Osteocyte (in vitro differentiated cells): ENCODE measurements around the gene PLD6. TPM values are rescaled to one million over a fixed set of nuclear protein-coding genes. Genes with fewer than 3 reads are reported as not detected.

Experiments used
- DNase-seq: peaks from one replicate; pipeline ENCODE4 v3.0.0; 2021; ENCODE audit warnings: mixed read lengths; ENCODE audit not compliant: unreplicated experiment; ENCODE audit errors: extremely low spot score
- H3K27ac Mint-ChIP-seq: one replicate; pipeline ENCODE4 v1.8.0; 2021; ENCODE audit warnings: mild to moderate bottlenecking, mixed read lengths; ENCODE audit not compliant: unreplicated experiment
- H3K27me3 Mint-ChIP-seq: one replicate; pipeline ENCODE4 v1.8.0; 2021; ENCODE audit warnings: mixed read lengths; ENCODE audit not compliant: unreplicated experiment
- H3K36me3 Mint-ChIP-seq: one replicate; pipeline ENCODE4 v1.8.0; 2021; ENCODE audit warnings: mixed read lengths; ENCODE audit not compliant: unreplicated experiment
- H3K4me1 Mint-ChIP-seq: one replicate; pipeline ENCODE4 v1.8.0; 2021; ENCODE audit warnings: mixed read lengths; ENCODE audit not compliant: unreplicated experiment
- H3K4me3 Mint-ChIP-seq: one replicate; pipeline ENCODE4 v1.8.0; 2021; ENCODE audit warnings: mild to moderate bottlenecking, moderate library complexity, mixed read lengths; ENCODE audit not compliant: unreplicated experiment
- H3K9me3 Mint-ChIP-seq: one replicate; pipeline ENCODE4 v1.8.0; 2021; ENCODE audit warnings: mixed read lengths; ENCODE audit not compliant: unreplicated experiment
- CTCF ChIP-seq: fragments of 200-600 bp; sonication (generic); IDR thresholded peaks from 2 replicates; pipeline ENCODE4 v1.5.0; 2021; ENCODE audit warnings: antibody characterized with exemption, mild to moderate bottlenecking, moderate library complexity
- total RNA-seq: library from RNA; stranded (reverse); gene quantifications from 2 replicates; pipeline ENCODE4 v1.2.1, GENCODE V29; 2021

The PLD6 gene
- total RNA-seq, 1 donor from 2014 or later = 0.81 TPM

- DNase-seq = no peak
- Mint-ChIP-seq H3K36me3 (peaks cover 50% of the 10 kb centered on the region), H3K4me1 (no peaks in the 10 kb centered on the region), H3K4me3 (no peak overlapping the region), H3K27ac (no peak overlapping the region), H3K9me3 (no peaks in the 10 kb centered on the region), H3K27me3 (no peaks in the 10 kb centered on the region)
- TF ChIP-seq CTCF = no peak
These were observed 8.7 kb upstream of the PLD6 start for GRCh38 chr17:17214646-17215436.

GRCh38 chr17:17213775-17214174, 7.6 kb upstream of the PLD6 start:
- no peak overlapping the region for H3K27ac Mint-ChIP-seq
- H3K4me1 Mint-ChIP-seq = no peaks in the 10 kb centered on the region
- peaks cover 47% of the 10 kb centered on the region for H3K36me3 Mint-ChIP-seq
- no peaks in the 10 kb centered on the region for H3K9me3 Mint-ChIP-seq
- H3K27me3 Mint-ChIP-seq = no peaks in the 10 kb centered on the region
- H3K4me3 Mint-ChIP-seq = no peak overlapping the region
- no peak for DNase-seq
- no peak for TF ChIP-seq CTCF

- peaks cover 17% of the 10 kb centered on the region for H3K4me1 Mint-ChIP-seq
- no peaks in the 10 kb centered on the region for H3K27me3 Mint-ChIP-seq
- no peaks in the 10 kb centered on the region for H3K9me3 Mint-ChIP-seq
- no peak overlapping the region for H3K4me3 Mint-ChIP-seq
- TF ChIP-seq CTCF = no peak
- no peak for DNase-seq
- peaks cover 12% of the 10 kb centered on the region for H3K36me3 Mint-ChIP-seq
- H3K27ac Mint-ChIP-seq = no peak overlapping the region
These were observed 1.9 kb upstream of the PLD6 start for GRCh38 chr17:17207998-17208397.

GRCh38 chr17:17206913-17207335, 791 bp upstream of the PLD6 start:
- H3K9me3 Mint-ChIP-seq = no peaks in the 10 kb centered on the region
- no peak for DNase-seq
- H3K27ac Mint-ChIP-seq = no peak overlapping the region
- peaks cover 22% of the 10 kb centered on the region for H3K4me1 Mint-ChIP-seq
- peaks cover 5% of the 10 kb centered on the region for H3K36me3 Mint-ChIP-seq
- no peaks in the 10 kb centered on the region for H3K27me3 Mint-ChIP-seq
- no peak overlapping the region for H3K4me3 Mint-ChIP-seq
- TF ChIP-seq CTCF = no peak

GRCh38 chr17:17205368-17206123, 587 bp downstream of the PLD6 start:
- TF ChIP-seq CTCF = no peak
- H3K4me3 Mint-ChIP-seq = no peak overlapping the region
- H3K9me3 Mint-ChIP-seq = no peaks in the 10 kb centered on the region
- H3K4me1 Mint-ChIP-seq = peaks cover 34% of the 10 kb centered on the region
- H3K27me3 Mint-ChIP-seq = no peaks in the 10 kb centered on the region
- no peak overlapping the region for H3K27ac Mint-ChIP-seq
- H3K36me3 Mint-ChIP-seq = peaks cover 2% of the 10 kb centered on the region
- no peak for DNase-seq
